IMR-90 (cell line): ENCODE measurements around the gene ODF2. TPM values are rescaled to one million over a fixed set of nuclear protein-coding genes. Genes with fewer than 3 reads are reported as not detected.
"Not testable (repeated sequence)": the region's sequence is repeated elsewhere in the genome, so short reads cannot be mapped to it uniquely, and the experiment has no call there.

ENCODE experiments used
- ATAC-seq: fragments of 200-7000 bp; cut with Tn5 transposase; 2 replicates; pipeline ENCODE4 v1.9.1; 2020; ENCODE audit warnings: low read depth, mild to moderate bottlenecking, moderate library complexity
- BruUV-seq: library from RNA; stranded (reverse); fragments of 400-500 nt; replicated peaks from 2 replicates; lab custom pipeline; 2021; lab: Mats Ljungman, UMichigan
- CTCF ChIA-PET: fragments of 300-600 bp; formaldehyde crosslinking; extraction: SDS; loops from one replicate; lab custom pipeline; 2021; ENCODE audit warnings: antibody characterized with exemption; lab: Yijun Ruan, JAX
- POLR2A ChIA-PET: fragments of 300-600 bp; sonication (Branson Sonifier 250); formaldehyde crosslinking; loops from one replicate; lab custom pipeline; 2022; ENCODE audit warnings: antibody characterized with exemption; ENCODE audit not compliant: unreplicated experiment; lab: Charles Lee
- DNase-seq: peaks from one replicate; pipeline ENCODE4 v3.0.0; 2013
- H2AFZ ChIP-seq: replicated peaks from 2 replicates; pipeline ENCODE3; 2013; ENCODE audit warnings: low read length, mild to moderate bottlenecking; ENCODE audit not compliant: poor library complexity
- H2AK5ac ChIP-seq: 2 replicates; pipeline ENCODE4 v1.6.1; 2013; ENCODE audit warnings: low read depth, low read length, inconsistent platforms
- H2AK9ac ChIP-seq: replicated peaks from 2 replicates; pipeline ENCODE3; 2013; ENCODE audit warnings: mild to moderate bottlenecking, low read depth, low read length, moderate library complexity; ENCODE audit not compliant: poor library complexity
- H2BK120ac ChIP-seq: 2 replicates; pipeline ENCODE4 v1.6.1; 2013; ENCODE audit warnings: low read depth, low read length, inconsistent platforms
- H2BK15ac ChIP-seq: 3 replicates; pipeline ENCODE4 v1.6.1; 2013; ENCODE audit warnings: low read depth, low read length, inconsistent platforms
- H2BK20ac ChIP-seq: 2 replicates; pipeline ENCODE4 v1.6.1; 2013; ENCODE audit warnings: low read depth, mild to moderate bottlenecking, inconsistent platforms, low read length, moderate library complexity
- H2BK5ac ChIP-seq: 2 replicates; pipeline ENCODE4 v1.6.1; 2013; ENCODE audit warnings: mild to moderate bottlenecking, low read depth, low read length, inconsistent platforms; ENCODE audit not compliant: poor library complexity, severe bottlenecking
- H3K14ac ChIP-seq: replicated peaks from 2 replicates; pipeline ENCODE4 v1.6.1; 2013; ENCODE audit warnings: low read depth, low read length, inconsistent platforms
- H3K18ac ChIP-seq: 2 replicates; pipeline ENCODE4 v1.6.1; 2013; ENCODE audit warnings: low read depth, low read length, control low read depth
- H3K23ac ChIP-seq: 2 replicates; pipeline ENCODE4 v1.6.1; 2013; ENCODE audit warnings: low read depth, low read length, inconsistent platforms
- H3K27ac ChIP-seq: 2 replicates; pipeline ENCODE4 v1.5.1; 2013; ENCODE audit warnings: mild to moderate bottlenecking, control low read depth, low read length; ENCODE audit not compliant: insufficient read depth
- H3K27me3 ChIP-seq: 2 replicates; pipeline ENCODE4 v1.6.1; 2013; ENCODE audit warnings: low read length; ENCODE audit not compliant: control insufficient read depth, insufficient read depth
- H3K36me3 ChIP-seq: 2 replicates; pipeline ENCODE4 v1.6.1; 2013; ENCODE audit warnings: low read length, mixed read lengths; ENCODE audit not compliant: control insufficient read depth, insufficient read depth
- H3K4ac ChIP-seq: 2 replicates; pipeline ENCODE4 v1.6.1; 2013; ENCODE audit warnings: low read depth, low read length, inconsistent platforms
- H3K4me1 ChIP-seq: 2 replicates; pipeline ENCODE4 v1.6.1; 2013; ENCODE audit warnings: low read length, mixed read lengths; ENCODE audit not compliant: control insufficient read depth, insufficient read depth
- H3K4me2 ChIP-seq: 2 replicates; pipeline ENCODE4 v1.6.1; 2013; ENCODE audit warnings: low read depth, mild to moderate bottlenecking, control low read depth, low read length, moderate library complexity
- H3K4me3 ChIP-seq: 2 replicates; pipeline ENCODE4 v1.5.1; 2013; ENCODE audit warnings: low read depth, mild to moderate bottlenecking, control low read depth, low read length, moderate library complexity; ENCODE audit not compliant: insufficient read depth
- H3K56ac ChIP-seq: 2 replicates; pipeline ENCODE4 v1.6.1; 2013; ENCODE audit warnings: low read length, inconsistent platforms; ENCODE audit not compliant: insufficient read depth; ENCODE audit errors: extremely low read depth
- H3K79me1 ChIP-seq, 2 experiments: 2 replicates each; pipeline ENCODE4 v1.6.1; 2013; ENCODE audit warnings: low read length in 2 of 2, inconsistent platforms in 1 of 2, low read depth in 1 of 2
- H3K9ac ChIP-seq: 2 replicates; pipeline ENCODE4 v1.6.1; 2013; ENCODE audit warnings: low read depth, low read length, control low read depth
- H3K9me1 ChIP-seq: 2 replicates; pipeline ENCODE4 v1.6.1; 2013; ENCODE audit warnings: low read length, inconsistent platforms; ENCODE audit not compliant: insufficient read depth
- H3K9me3 ChIP-seq: 2 replicates; pipeline ENCODE4 v1.6.1; 2013; ENCODE audit warnings: low read length; ENCODE audit not compliant: control insufficient read depth, insufficient read depth
- H4K20me1 ChIP-seq: 2 replicates; pipeline ENCODE4 v1.6.1; 2013; ENCODE audit warnings: low read length, inconsistent platforms; ENCODE audit not compliant: insufficient read depth
- H4K5ac ChIP-seq: 2 replicates; pipeline ENCODE4 v1.6.1; 2013; ENCODE audit warnings: mild to moderate bottlenecking, low read depth, low read length, control low read depth
- H4K8ac ChIP-seq, 2 experiments: 2 replicates each; pipeline ENCODE4 v1.6.1; 2013; ENCODE audit warnings: low read depth in 2 of 2, low read length in 2 of 2, control low read depth in 1 of 2, inconsistent platforms in 1 of 2
- H4K91ac ChIP-seq: 2 replicates; pipeline ENCODE4 v1.6.1; 2013; ENCODE audit warnings: low read depth, low read length, inconsistent platforms; ENCODE audit not compliant: insufficient read depth
- BHLHE40 ChIP-seq: fragments of 150-350 bp; IDR thresholded peaks from 2 replicates; pipeline ENCODE4 v1.6.1; 2016; ENCODE audit warnings: mild to moderate bottlenecking, low read depth, low read length
- WGBS, 2 experiments: methylation state at CpG; one replicate each; pipeline versions ENCODE4 v1.1.5 to v1.1.7; 2013; ENCODE audit warnings: missing lambda C conversion rate in 2 of 2; ENCODE audit not compliant: insufficient read length in 1 of 2; ENCODE audit errors: extremely low coverage in 2 of 2; 5-methylcytosine and 5-hydroxymethylcytosine counted together
- dilution Hi-C: fragments of 300-500 bp; cut with HindIII; formaldehyde crosslinking; loops from one replicate; pipeline ENCODE4 v1.14.3; 2018; ENCODE audit warnings: low sequenced_read_pairs; ENCODE audit not compliant: unreplicated experiment
- in situ Hi-C: fragments of 300-500 bp; cut with MboI; formaldehyde crosslinking; loops from 3 replicates; pipeline ENCODE4 v1.14.3; 2019; ENCODE audit warnings: low sequenced_read_pairs, inconsistent platforms, mixed read lengths
- intact Hi-C: fragments of 100-400 bp; cut with micrococcal nuclease; formaldehyde crosslinking; loops from 2 replicates; pipeline ENCODE4 v1.10.0; 2022
- polyA plus RNA-seq, 3 experiments: library from polyadenylated mRNA; depleted of rRNA; stranded (reverse); fragments of >200 nt; gene quantifications; 2 replicates each; pipeline ENCODE4 v1.2.3, GENCODE V29; 2012; ENCODE audit warnings: low replicate concordance in 1 of 3
- total RNA-seq: library from RNA; depleted of rRNA; stranded (reverse); fragments of >200 nt; gene quantifications from 2 replicates; pipeline ENCODE4 v1.2.3, GENCODE V29; 2012

The ODF2 gene
- total and polyA plus RNA-seq, 2 of the 4 experiments (the other 2 are of a cell fraction), result 40.2 to 46.4 TPM

GRCh38 chr9:128442150-128442549, 13.7 kb upstream of the ODF2 start:
- no peak overlapping the region for H3K4ac ChIP-seq
- H2BK20ac ChIP-seq, result no peak overlapping the region
- no peak overlapping the region for H4K91ac ChIP-seq
- WGBS, 2 experiments, result 67% methylated on average over 2 of the region's 6 CpGs; no CpG with 5 or more reads in 1 of the 2 experiments
- no peaks in the 10 kb centered on the region for H4K20me1 ChIP-seq
- no peak overlapping the region for H2AK9ac ChIP-seq
- no peak overlapping the region for H3K9ac ChIP-seq
- no peak overlapping the region for H4K8ac ChIP-seq
- H3K23ac ChIP-seq, result no peak overlapping the region
- no peak overlapping the region for H4K5ac ChIP-seq
- H3K36me3 ChIP-seq, result peaks cover 2% of the 10 kb centered on the region; the same call in 1 of the 2 replicates
- DNase-seq (no peak), ATAC-seq (no peak)
- no peak overlapping the region for H3K4me3 ChIP-seq
- H3K9me3 ChIP-seq, result no peaks in the 10 kb centered on the region
- H3K14ac ChIP-seq, result no peak overlapping the region
- dilution Hi-C loops (no loop called here), in situ Hi-C loops (no loop called here), intact Hi-C loops (no loop called here)
- no peak overlapping the region for H3K18ac ChIP-seq
- peaks cover 5% of the 10 kb centered on the region; the same call in 1 of the 2 replicates for H3K9me1 ChIP-seq
- POLR2A ChIA-PET, result interaction anchor here (0.6 kb wide), 1 partner anchor 8 kb away, joined by 6 read pairs; no protein-coding TSS in a partner anchor
- no peak for TF ChIP-seq BHLHE40
- BruUV-seq, result no TSS peak
- no peak overlapping the region for H3K27ac ChIP-seq
- H3K56ac ChIP-seq, result no peak overlapping the region
- no peak overlapping the region for H2AK5ac ChIP-seq
- H2BK15ac ChIP-seq, result no peak overlapping the region
- H3K27me3 ChIP-seq, result peaks cover 5% of the 10 kb centered on the region
- no peak overlapping the region for H2AFZ ChIP-seq
- no peak overlapping the region for H2BK120ac ChIP-seq
- no peak overlapping the region for H2BK5ac ChIP-seq
- no peaks in the 10 kb centered on the region; a peak in 1 of 4 replicates for H3K79me1 ChIP-seq
- no peaks in the 10 kb centered on the region for H3K4me1 ChIP-seq
- H3K4me2 ChIP-seq, result no peak overlapping the region
- CTCF ChIA-PET, result no interaction called here

GRCh38 chr9:128446505-128446904, 9.3 kb upstream of the ODF2 start:
- H3K4me2 ChIP-seq, in situ Hi-C loops, H2BK120ac ChIP-seq, H3K56ac ChIP-seq, H3K4ac ChIP-seq, H2AK9ac ChIP-seq, H2AK5ac ChIP-seq, H4K5ac ChIP-seq, H2BK15ac ChIP-seq, H3K9ac ChIP-seq, H3K36me3 ChIP-seq, H3K27me3 ChIP-seq, H2AFZ ChIP-seq, BruUV-seq, H4K91ac ChIP-seq, H3K79me1 ChIP-seq, POLR2A ChIA-PET, H3K4me1 ChIP-seq, H3K18ac ChIP-seq, H2BK5ac ChIP-seq, H3K9me1 ChIP-seq, H3K4me3 ChIP-seq, ATAC-seq, H3K9me3 ChIP-seq, H2BK20ac ChIP-seq, H4K20me1 ChIP-seq, H3K23ac ChIP-seq, dilution Hi-C loops, H4K8ac ChIP-seq, DNase-seq, H3K27ac ChIP-seq, intact Hi-C loops, H3K14ac ChIP-seq: not testable (repeated sequence)
- CTCF ChIA-PET, result interaction anchor here (2.3 kb wide), 1 partner anchor 8 kb away, joined by 10 read pairs; no protein-coding TSS in a partner anchor
- whole genome bisulfite sequencing, 2 experiments, result no CpG with 5 or more reads among the region's 5 CpGs
